ENCODE measurements around the gene PATE2. TPM values are rescaled to one million over a fixed set of nuclear protein-coding genes. Genes with fewer than 3 reads are reported as not detected.

Gene PATE2
- total and polyA plus RNA-seq, 2 donors (not counting 3 experiments of a cell fraction or from before 2014, with no cell fraction given) = 0.31 TPM; not detected in 1

- H3K9me1 ChIP-seq (replicated peaks; ENCODE audit: control insufficient read depth, extremely low read depth, insufficient read depth, low read length) = no peaks in the 10 kb centered on the region
- intact Hi-C loops (cut with micrococcal nuclease) = no loop called here
These were observed 5.7 kb downstream of the PATE2 start for GRCh38 chr11:125772834-125773505.

GRCh38 chr11:125770583-125770982 is 8.0 kb downstream of the PATE2 start:
- intact Hi-C loops (cut with micrococcal nuclease) = no loop called here
- FAIRE-seq = no peak
- dilution Hi-C loops (cut with MboI; ENCODE audit: extremely low pct_ligation_motif_present, low sequenced_read_pairs) = no loop called here

More at GRCh38 chr11:125772834-125773505, 5.7 kb downstream of the PATE2 start:
- dilution Hi-C loops (cut with MboI; ENCODE audit: extremely low pct_ligation_motif_present, low sequenced_read_pairs) = no loop called here
- DNase-seq (ENCODE audit: low read depth, low spot score) (no peak), FAIRE-seq (no peak)
- peaks cover 10% of the 10 kb centered on the region for H3K4me1 ChIP-seq (ENCODE audit: control insufficient read depth, extremely low read depth, insufficient read depth, low read length)
- no peak overlapping the region for H2AFZ ChIP-seq (ENCODE audit: low read depth, low read length)
- H3K4me3 ChIP-seq (replicated peaks in 1 of 3; ENCODE audit: insufficient read depth in 1 of 3, low read depth in 1 of 3, low read length in 3 of 3) = no peak overlapping the region
- no peak overlapping the region for H3K27ac ChIP-seq (ENCODE audit: insufficient read depth, low read depth, low read length)
- ChIA-PET POLR2A (no interaction called here), CTCF (interaction anchor here (1.0 kb wide), 1 partner anchor 102 kb away, joined by 3 read pairs; no protein-coding TSS in a partner anchor)
- no peaks in the 10 kb centered on the region for H3K36me3 ChIP-seq (ENCODE audit: control insufficient read depth in 2 of 2, extremely low read depth in 1 of 2, insufficient read depth in 2 of 2, low read length in 2 of 2)
- TF ChIP-seq FOS (IDR thresholded peaks at IDR 0.05; ENCODE audit: borderline replicate concordance, insufficient read depth, low read length) (peak; percentile 41), POLR2A (IDR thresholded peaks at IDR 0.05; ENCODE audit: low read depth, low read length) (no peak), POLR2AphosphoS5 (IDR thresholded peaks at IDR 0.05; ENCODE audit: insufficient read depth, low read depth, low read length) (no peak), EZH2 (IDR thresholded peaks at IDR 0.05; ENCODE audit: borderline replicate concordance, low read depth, low read length, severe bottlenecking) (no peak)
- no peaks in the 10 kb centered on the region for H3K9me3 ChIP-seq (replicated peaks; ENCODE audit: control insufficient read depth, insufficient read depth, low read length)
- peaks cover 0 to 7% of the 10 kb centered on the region in 2 experiments for H3K27me3 ChIP-seq (ENCODE audit: control insufficient read depth in 2 of 2, insufficient read depth in 2 of 2, low read length in 2 of 2)
- no TSS peak for BruUV-seq (replicated peaks)
- no peaks in the 10 kb centered on the region for H3K79me2 ChIP-seq (ENCODE audit: control insufficient read depth, insufficient read depth, low read length)
- no peak overlapping the region for H3K4me2 ChIP-seq (ENCODE audit: insufficient read depth, low read length)
- no peaks in the 10 kb centered on the region for H4K20me1 ChIP-seq (replicated peaks; ENCODE audit: control insufficient read depth, extremely low read depth, insufficient read depth, low read length)
- H3K9ac ChIP-seq (replicated peaks; ENCODE audit: extremely low read depth, insufficient read depth, low read length) = no peak overlapping the region

More at GRCh38 chr11:125770583-125770982, 8.0 kb downstream of the PATE2 start:
- Histone ChIP-seq H3K9me3 (replicated peaks; ENCODE audit: control insufficient read depth, insufficient read depth, low read length) (no peaks in the 10 kb centered on the region), H3K4me3 (replicated peaks in 1 of 3; ENCODE audit: insufficient read depth in 1 of 3, low read depth in 1 of 3, low read length in 3 of 3) (no peak overlapping the region), H3K9ac (replicated peaks; ENCODE audit: extremely low read depth, insufficient read depth, low read length) (no peak overlapping the region), H3K4me1 (ENCODE audit: control insufficient read depth, extremely low read depth, insufficient read depth, low read length) (no peaks in the 10 kb centered on the region), H3K36me3 (ENCODE audit: control insufficient read depth in 2 of 2, extremely low read depth in 1 of 2, insufficient read depth in 2 of 2, low read length in 2 of 2) (no peaks in the 10 kb centered on the region), H3K79me2 (ENCODE audit: control insufficient read depth, insufficient read depth, low read length) (no peaks in the 10 kb centered on the region), H2AFZ (ENCODE audit: low read depth, low read length) (no peak overlapping the region), H3K9me1 (replicated peaks; ENCODE audit: control insufficient read depth, extremely low read depth, insufficient read depth, low read length) (no peaks in the 10 kb centered on the region), H3K27ac (ENCODE audit: insufficient read depth, low read depth, low read length) (no peak overlapping the region), H3K4me2 (ENCODE audit: insufficient read depth, low read length) (no peak overlapping the region), H4K20me1 (replicated peaks; ENCODE audit: control insufficient read depth, extremely low read depth, insufficient read depth, low read length) (no peaks in the 10 kb centered on the region), H3K27me3 (ENCODE audit: control insufficient read depth in 2 of 2, insufficient read depth in 2 of 2, low read length in 2 of 2) (peaks cover 0 to 10% of the 10 kb centered on the region in 2 experiments)
- no peak for TF ChIP-seq FOS (IDR thresholded peaks at IDR 0.05; ENCODE audit: borderline replicate concordance, insufficient read depth, low read length)
- no peak for TF ChIP-seq EZH2 (IDR thresholded peaks at IDR 0.05; ENCODE audit: borderline replicate concordance, low read depth, low read length, severe bottlenecking)
- TF ChIP-seq POLR2A (IDR thresholded peaks at IDR 0.05; ENCODE audit: low read depth, low read length) = no peak
- TF ChIP-seq JUN (IDR thresholded peaks at IDR 0.05; ENCODE audit: borderline replicate concordance, insufficient read depth, insufficient read length, low read depth) = no peak
- TF ChIP-seq, protein P1, sequence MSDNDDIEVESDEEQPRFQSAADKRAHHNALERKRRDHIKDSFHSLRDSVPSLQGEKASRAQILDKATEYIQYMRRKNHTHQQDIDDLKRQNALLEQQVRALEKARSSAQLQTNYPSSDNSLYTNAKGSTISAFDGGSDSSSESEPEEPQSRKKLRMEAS (IDR thresholded peaks at IDR 0.05; ENCODE audit: insufficient read depth, insufficient read length) = no peak
- TF ChIP-seq MYC (IDR thresholded peaks at IDR 0.05; ENCODE audit: low read depth, low read length) = no peak
- TF ChIP-seq, protein P2, sequence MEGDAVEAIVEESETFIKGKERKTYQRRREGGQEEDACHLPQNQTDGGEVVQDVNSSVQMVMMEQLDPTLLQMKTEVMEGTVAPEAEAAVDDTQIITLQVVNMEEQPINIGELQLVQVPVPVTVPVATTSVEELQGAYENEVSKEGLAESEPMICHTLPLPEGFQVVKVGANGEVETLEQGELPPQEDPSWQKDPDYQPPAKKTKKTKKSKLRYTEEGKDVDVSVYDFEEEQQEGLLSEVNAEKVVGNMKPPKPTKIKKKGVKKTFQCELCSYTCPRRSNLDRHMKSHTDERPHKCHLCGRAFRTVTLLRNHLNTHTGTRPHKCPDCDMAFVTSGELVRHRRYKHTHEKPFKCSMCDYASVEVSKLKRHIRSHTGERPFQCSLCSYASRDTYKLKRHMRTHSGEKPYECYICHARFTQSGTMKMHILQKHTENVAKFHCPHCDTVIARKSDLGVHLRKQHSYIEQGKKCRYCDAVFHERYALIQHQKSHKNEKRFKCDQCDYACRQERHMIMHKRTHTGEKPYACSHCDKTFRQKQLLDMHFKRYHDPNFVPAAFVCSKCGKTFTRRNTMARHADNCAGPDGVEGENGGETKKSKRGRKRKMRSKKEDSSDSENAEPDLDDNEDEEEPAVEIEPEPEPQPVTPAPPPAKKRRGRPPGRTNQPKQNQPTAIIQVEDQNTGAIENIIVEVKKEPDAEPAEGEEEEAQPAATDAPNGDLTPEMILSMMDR (IDR thresholded peaks at IDR 0.05; ENCODE audit: extremely low read depth in 1 of 2, insufficient read depth in 1 of 2, low read depth in 1 of 2, low read length in 2 of 2) = no peak
- TF ChIP-seq GATA2 (IDR thresholded peaks at IDR 0.05; ENCODE audit: insufficient read depth, insufficient read length, low read depth, low read length) = no peak
- TF ChIP-seq POLR2AphosphoS5 (IDR thresholded peaks at IDR 0.05; ENCODE audit: insufficient read depth, low read depth, low read length) = no peak
- BruUV-seq (replicated peaks) = no TSS peak
- CTCF ChIA-PET = no interaction called here
- POLR2A ChIA-PET = no interaction called here
- DNase-seq (ENCODE audit: low read depth, low spot score) = no peak
